Cerebellar nuclear complex (tissue), 1 donor: ENCODE data around the gene STX3.
"Not testable (repeated sequence)": the region's sequence is repeated elsewhere in the genome, so short reads cannot be mapped to it uniquely, and the experiment has no call there.

Experiments
- DNase-seq, 2 experiments: peaks; one replicate each; lab custom pipeline; 2025; lab: John Stamatoyannopoulos, UW

The STX3 gene

DNA sequence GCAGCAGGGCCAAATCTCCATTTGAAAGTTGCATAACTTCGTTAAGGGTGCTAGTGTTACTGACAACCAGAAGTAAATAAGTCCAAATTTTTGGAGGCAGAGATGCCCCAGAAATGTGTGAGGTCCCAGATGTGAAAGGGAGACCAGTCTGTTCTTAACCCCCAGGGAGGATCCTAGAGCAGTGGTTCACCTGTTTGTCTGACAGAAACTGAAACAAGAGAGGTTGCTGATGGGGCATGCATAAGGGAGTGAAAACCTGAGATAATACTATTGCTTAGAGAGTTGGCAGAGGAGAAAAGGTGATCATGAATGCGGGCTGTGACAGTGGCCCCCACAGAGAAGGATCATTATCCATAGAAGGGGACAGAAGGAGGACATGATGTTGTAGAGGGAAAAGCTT lies 86.3 kb downstream of the STX3 start:
- no peak for DNase-seq

GRCh38 chr11:59842316-59842715 lies 87.1 kb downstream of the STX3 start:
- DNase-seq: no peak

- DNase-seq: no peak
Observed at GRCh38 chr11:59845399-59845798, 90.2 kb downstream of the STX3 start, which contains the start of gene CBLIF. Gene CBLIF (minus strand): TSS chr11:59845499. CDS start chr11:59845453, 46 bp downstream.

- DNase-seq: no peak
Observed at GRCh38 chr11:59846556-59846955, 91.4 kb downstream of the STX3 start.

DNA sequence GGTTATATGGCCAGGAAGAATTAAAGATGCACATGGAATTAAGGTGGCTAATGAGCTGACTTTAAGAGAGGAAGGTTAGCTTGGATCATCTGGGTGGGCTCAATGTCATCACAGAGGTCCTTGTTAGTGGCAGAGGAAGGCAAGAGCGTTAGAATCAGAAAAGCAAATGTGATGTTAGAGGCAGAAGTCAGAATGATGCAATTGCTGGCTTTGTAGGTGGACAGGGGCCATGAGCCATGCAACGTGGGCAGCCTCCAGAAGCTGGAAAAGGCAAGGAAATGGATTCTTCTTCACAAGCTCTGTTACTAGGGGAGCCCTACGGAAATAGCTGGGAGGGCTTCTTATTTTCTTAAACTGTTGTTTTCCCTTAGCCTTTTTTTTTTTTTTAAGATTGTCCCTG lies 92.5 kb downstream of the STX3 start:
- DNase-seq: no peak

DNA sequence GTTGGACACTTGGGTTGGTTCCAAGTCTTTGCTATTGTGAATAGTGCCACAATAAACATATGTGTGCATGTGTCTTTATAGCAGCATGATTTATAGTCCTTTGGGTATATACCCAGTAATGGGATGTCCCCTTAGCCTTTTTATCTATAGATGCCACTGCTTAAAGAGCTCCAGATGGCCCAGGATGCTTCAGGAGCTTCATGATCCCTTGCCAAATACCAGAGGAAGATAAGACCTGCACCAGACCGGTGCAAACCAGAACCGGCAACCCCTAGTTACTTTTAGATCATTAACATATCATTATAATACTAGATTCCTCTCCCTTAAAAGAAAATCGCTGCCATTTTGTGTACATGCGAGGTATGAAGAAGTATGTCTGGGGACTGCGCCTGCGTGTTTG lies 93.3 kb downstream of the STX3 start:
- not testable (repeated sequence) for DNase-seq

DNA sequence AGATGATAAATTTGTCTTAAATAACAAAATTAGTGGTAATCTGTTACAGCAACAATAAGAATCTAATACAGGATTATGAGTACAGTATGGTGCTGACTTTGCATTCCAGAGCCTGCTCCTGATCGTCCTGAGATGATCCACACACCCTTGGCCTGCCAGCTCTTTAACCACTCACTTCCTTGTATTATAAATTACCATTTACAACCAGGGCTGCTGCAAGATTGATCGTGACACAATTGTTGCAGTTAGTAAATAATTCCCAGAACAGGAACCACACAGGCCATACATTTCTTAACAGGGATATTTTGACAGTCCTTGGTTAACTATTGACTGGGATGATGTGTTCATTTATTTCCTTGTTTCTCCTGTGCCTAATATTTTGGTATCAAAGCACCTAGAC lies 94.0 kb downstream of the STX3 start:
- no peak for DNase-seq

GRCh38 chr11:59849551-59849950 lies 94.4 kb downstream of the STX3 start:
- DNase-seq: not testable (repeated sequence)

GRCh38 chr11:59851416-59851815 lies 96.2 kb downstream of the STX3 start:
- DNase-seq: not testable (repeated sequence)

DNA sequence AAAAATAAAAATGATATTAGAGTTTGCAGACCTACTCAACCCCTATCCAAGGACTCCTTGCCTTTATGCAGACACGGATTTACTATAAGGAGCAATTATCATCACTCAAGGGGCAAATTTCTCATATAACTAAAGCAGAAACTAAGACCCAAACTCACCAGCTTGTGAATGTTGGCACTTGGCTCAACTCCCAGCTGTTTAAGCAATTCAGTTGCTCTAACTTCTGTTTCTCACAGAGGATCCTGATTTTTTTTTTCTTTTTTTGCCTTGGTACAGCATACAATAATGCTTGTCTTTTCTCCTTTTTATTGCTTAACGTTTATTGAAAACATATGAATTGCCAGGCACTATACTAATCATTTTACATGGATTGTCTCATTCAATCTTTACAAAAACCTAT lies 99.7 kb downstream of the STX3 start:
- DNase-seq: no peak
